Activated B cell treated with CpG ODN at 0.5 μM for 24 hours (primary cell): Measurements from ENCODE around the gene STUB1. TPM values are rescaled to one million over a fixed set of nuclear protein-coding genes. Genes with fewer than 3 reads are reported as not detected.

Experiments used
- ATAC-seq: fragments of 200-7000 bp; cut with Tn5 transposase; one replicate; pipeline ENCODE4 v1.10.0; 2021; ENCODE audit warnings: low read depth, mild to moderate bottlenecking, moderate library complexity
- CTCF ChIA-PET: fragments of 350-600 bp; sonication (Branson Sonifier 250); formaldehyde crosslinking; loops from one replicate; lab custom pipeline; 2021; ENCODE audit warnings: antibody characterized with exemption; lab: Charles Lee
- POLR2A ChIA-PET: fragments of 350-600 bp; sonication (Branson Sonifier 250); formaldehyde crosslinking; loops from one replicate; lab custom pipeline; 2021; ENCODE audit warnings: antibody characterized with exemption; lab: Charles Lee
- DNase-seq: peaks from one replicate; pipeline ENCODE4 v3.0.0; 2022
- H3K27ac Mint-ChIP-seq: one replicate; pipeline ENCODE4 v1.8.0; 2020; ENCODE audit warnings: mixed read lengths
- H3K27me3 Mint-ChIP-seq: one replicate; pipeline ENCODE4 v1.8.0; 2021; ENCODE audit warnings: mixed read lengths
- H3K36me3 Mint-ChIP-seq: one replicate; pipeline ENCODE4 v1.8.0; 2021; ENCODE audit warnings: low read depth, mixed read lengths
- H3K4me1 Mint-ChIP-seq: one replicate; pipeline ENCODE4 v1.8.0; 2021; ENCODE audit warnings: mixed read lengths
- H3K4me3 Mint-ChIP-seq: one replicate; pipeline ENCODE4 v1.8.0; 2020; ENCODE audit warnings: mild to moderate bottlenecking, mixed read lengths
- H3K9me3 Mint-ChIP-seq: one replicate; pipeline ENCODE4 v1.8.0; 2020; ENCODE audit warnings: mixed read lengths
- CTCF ChIP-seq: fragments of 200-600 bp; IDR thresholded peaks from one replicate; pipeline ENCODE4 v1.8.0; 2022; ENCODE audit warnings: antibody characterized with exemption, mild to moderate bottlenecking
- intact Hi-C: fragments of 100-400 bp; cut with micrococcal nuclease; formaldehyde crosslinking; loops from one replicate; pipeline ENCODE4 v1.15.1; 2024
- total RNA-seq: library from RNA; stranded (reverse); gene quantifications from 2 replicates; pipeline ENCODE4 v1.2.3, GENCODE V29; 2022

STUB1 gene
- total RNA-seq, 1 donor from 2014 or later, result 81.2 TPM

GRCh38 chr16:667113-667779 is 13.0 kb upstream of the STUB1 start:
- Mint-ChIP-seq H3K36me3 (peaks cover 22% of the 10 kb centered on the region), H3K9me3 (no peaks in the 10 kb centered on the region), H3K27ac (peak overlapping the region; percentile 80), H3K4me1 (peaks cover 12% of the 10 kb centered on the region), H3K4me3 (peak overlapping the region; percentile 80), H3K27me3 (no peaks in the 10 kb centered on the region)
- intact Hi-C loops, result loop anchor here (1.0 to 5.0 kb wide), 2 partner anchors 48 to 140 kb away; partner anchors contain the start of genes CAPN15 and METRN
- CTCF ChIA-PET, result interaction anchor here (1.2 to 1.5 kb wide), 2 partner anchors 11 to 15 kb away, joined by 3 read pairs; no protein-coding TSS in a partner anchor
- no peak for ATAC-seq
- no peak for TF ChIP-seq CTCF
- POLR2A ChIA-PET, result interaction anchor here (0.5 to 5.1 kb wide), 7 partner anchors 9 to 560 kb away, joined by 3 to 41 read pairs (median 5); partner anchors contain the start of genes ANTKMT, JMJD8, STUB1 and WDR24
- DNase-seq, result no peak

DNA sequence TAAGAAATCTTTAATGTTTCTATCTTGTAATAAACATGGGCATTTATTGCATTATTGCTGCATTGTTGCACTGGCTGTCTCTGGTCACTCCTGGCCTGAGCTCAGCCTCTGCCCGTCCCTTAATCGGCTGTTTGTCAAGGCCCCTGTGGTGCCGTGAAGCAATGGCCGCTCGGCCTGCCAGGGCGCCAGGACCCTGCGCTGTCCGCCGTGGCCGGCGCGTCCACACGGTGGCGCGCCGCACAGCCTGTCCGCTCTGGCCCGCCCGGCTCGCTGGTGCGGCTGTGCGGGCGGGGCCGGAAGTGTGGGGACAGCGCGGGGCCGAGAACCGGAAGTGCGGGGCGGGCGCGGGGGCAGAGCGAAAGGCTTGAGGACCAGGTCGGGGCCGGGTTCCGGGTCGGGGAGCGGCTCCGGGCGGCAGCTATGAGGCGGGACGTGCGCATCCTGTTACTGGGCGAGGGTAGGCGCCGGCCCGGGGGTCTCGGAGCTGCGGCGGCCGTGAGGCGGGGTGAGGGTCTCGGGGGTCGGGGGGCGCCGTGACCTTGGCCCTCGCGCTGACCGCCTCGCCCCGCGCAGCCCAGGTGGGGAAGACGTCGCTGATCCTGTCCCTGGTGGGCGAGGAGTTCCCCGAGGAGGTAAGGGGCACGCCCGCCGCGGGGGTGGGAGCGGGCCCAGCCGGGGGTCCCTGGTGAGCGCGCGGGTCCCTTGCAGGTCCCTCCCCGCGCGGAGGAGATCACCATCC is 12.3 kb upstream of the STUB1 start, which contains the start of gene RHOT2:
RHOT2 (plus strand) TSS at position 353 of the 739 bp plus-strand sequence; CDS start at position 421, 68 bp downstream.
- CTCF ChIA-PET, result interaction anchor here (1.2 to 1.5 kb wide), 2 partner anchors 10 to 14 kb away, joined by 3 read pairs; no protein-coding TSS in a partner anchor
- ATAC-seq, result peak; percentile 98
- H3K27me3 Mint-ChIP-seq, result no peaks in the 10 kb centered on the region

GRCh38 chr16:668519-669171 is 11.6 kb upstream of the STUB1 start:
- no peaks in the 10 kb centered on the region for H3K27me3 Mint-ChIP-seq
- intact Hi-C loops, result loop anchor here (1.0 to 5.0 kb wide), 5 partner anchors 12 to 141 kb away; partner anchors contain the start of genes CAPN15, METTL26, STUB1 and WDR90
- ATAC-seq, result no peak
- POLR2A ChIA-PET, result interaction anchor here (1.1 to 5.1 kb wide), 6 partner anchors 8 to 82 kb away, joined by 3 to 41 read pairs (median 5); partner anchors contain the start of genes ANTKMT, JMJD8, STUB1 and WDR24
- TF ChIP-seq CTCF, result no peak
- peak overlapping the region; percentile 73 for H3K4me3 Mint-ChIP-seq
- DNase-seq, result no peak
- no peaks in the 10 kb centered on the region for H3K9me3 Mint-ChIP-seq
- CTCF ChIA-PET, result interaction anchor here (1.2 to 1.5 kb wide), 2 partner anchors 10 to 13 kb away, joined by 3 read pairs; no protein-coding TSS in a partner anchor
- peaks cover 33% of the 10 kb centered on the region for H3K36me3 Mint-ChIP-seq
- H3K27ac Mint-ChIP-seq, result no peak overlapping the region
- peaks cover 12% of the 10 kb centered on the region for H3K4me1 Mint-ChIP-seq

More for the DNA sequence above, 12.3 kb upstream of the STUB1 start, which contains the start of gene RHOT2:
- H3K4me3 Mint-ChIP-seq, result peak within 1 kb of the TSS; percentile 80
- H3K27ac Mint-ChIP-seq, result peak within 1 kb of the TSS; percentile 80
- H3K4me1 Mint-ChIP-seq, result peaks cover 12% of the 10 kb centered on the region
- H3K36me3 Mint-ChIP-seq, result peaks cover 28% of the 10 kb centered on the region
- intact Hi-C loops, result loop anchor here (1.0 to 5.0 kb wide), 6 partner anchors 12 to 141 kb away; partner anchors contain the start of genes CAPN15, METRN, METTL26 and STUB1
- DNase-seq, result peak; percentile 96
- no peaks in the 10 kb centered on the region for H3K9me3 Mint-ChIP-seq
- TF ChIP-seq CTCF, result peak; percentile 7
- POLR2A ChIA-PET, result interaction anchor here (0.5 to 5.1 kb wide), 8 partner anchors 8 to 561 kb away, joined by 3 to 41 read pairs (median 5); partner anchors contain the start of genes ANTKMT, JMJD8, STUB1 and WDR24

DNA sequence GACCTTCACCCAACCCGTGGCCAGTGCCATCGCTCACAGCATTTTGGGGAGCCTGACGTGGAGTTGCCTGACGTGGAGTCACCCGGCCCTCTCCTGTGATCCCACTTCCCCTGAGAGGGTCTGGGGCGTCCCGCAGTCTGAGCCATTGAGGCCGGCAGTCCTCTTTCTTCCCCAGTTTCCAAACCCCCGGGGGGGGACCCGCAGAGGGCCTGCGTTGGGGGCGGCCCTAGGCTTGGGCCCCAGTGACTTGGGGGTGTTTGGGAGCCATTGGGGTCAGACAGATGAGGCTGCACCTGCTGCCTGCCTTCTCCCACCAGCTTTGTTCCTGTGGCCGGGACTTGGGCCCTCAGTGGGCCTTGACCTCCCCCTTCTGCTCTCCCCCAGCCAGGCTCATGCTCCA is 10.5 kb upstream of the STUB1 start:
- peaks cover 33% of the 10 kb centered on the region for H3K36me3 Mint-ChIP-seq
- H3K27me3 Mint-ChIP-seq, result no peaks in the 10 kb centered on the region
- no peak for TF ChIP-seq CTCF
- intact Hi-C loops, result loop anchor here (2.0 to 5.0 kb wide), 3 partner anchors 21 to 142 kb away; partner anchors contain the start of genes CAPN15 and WDR90
- H3K9me3 Mint-ChIP-seq, result no peaks in the 10 kb centered on the region
- ATAC-seq (no peak), DNase-seq (no peak)
- ChIA-PET POLR2A (interaction anchor here (0.7 to 5.1 kb wide), 3 partner anchors 11 to 99 kb away, joined by 3 to 41 read pairs (median 14); partner anchors contain the start of genes STUB1 and WDR24), CTCF (no interaction called here)
- peak overlapping the region; percentile 16 for H3K4me3 Mint-ChIP-seq
- peaks cover 12% of the 10 kb centered on the region for H3K4me1 Mint-ChIP-seq
- no peak overlapping the region for H3K27ac Mint-ChIP-seq
